ENCODE data around the gene AMPH. TPM values are rescaled to one million over a fixed set of nuclear protein-coding genes. Genes with fewer than 3 reads are reported as not detected.
"Not testable (repeated sequence)": the region's sequence is repeated elsewhere in the genome, so short reads cannot be mapped to it uniquely, and the experiment has no call there.

AMPH gene
- total RNA-seq, 6 donors from 2014 or later = 0.61 to 25.1 (median 2.5) TPM

DNA sequence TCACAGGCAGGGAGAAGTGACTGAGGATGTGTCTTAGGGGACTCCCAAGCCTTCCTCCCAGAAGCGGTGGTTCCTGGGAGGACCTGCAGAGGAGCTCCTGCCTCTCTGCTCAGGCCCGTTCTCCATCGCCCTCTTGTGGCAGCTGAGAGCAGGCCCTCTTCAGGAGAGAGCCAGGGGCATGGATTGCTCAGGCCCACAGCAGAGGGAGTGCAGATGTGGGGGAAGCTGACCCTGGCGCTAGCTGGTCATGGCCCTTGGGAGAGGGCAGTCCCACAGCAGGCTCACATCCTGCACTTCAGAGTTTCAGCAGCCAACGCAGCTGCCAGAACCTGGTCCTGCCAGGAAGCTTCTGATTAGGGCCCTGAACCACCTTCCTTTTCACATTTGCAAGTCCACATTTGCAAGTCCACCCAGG is 263.0 kb downstream of the AMPH start:
- Histone ChIP-seq H3K4me1 (peaks cover 12 to 26% (median 18%) of the 10 kb centered on the region in 4 donors), H3K27ac (peak overlapping the region in 3 of 4 donors; percentile 30 to 57 (median 51)), H3K36me3 (no peaks in the 10 kb centered on the region), H3K9me3 (no peaks in the 10 kb centered on the region), H3K27me3 (no peaks in the 10 kb centered on the region), H3K4me3 (no peak overlapping the region)
- 56% methylated on average over 5 of the region's 5 CpGs; no CpG with 5 or more reads in 1 of the 2 donors for WGBS, 2 donors
- TF ChIP-seq, protein P1, sequence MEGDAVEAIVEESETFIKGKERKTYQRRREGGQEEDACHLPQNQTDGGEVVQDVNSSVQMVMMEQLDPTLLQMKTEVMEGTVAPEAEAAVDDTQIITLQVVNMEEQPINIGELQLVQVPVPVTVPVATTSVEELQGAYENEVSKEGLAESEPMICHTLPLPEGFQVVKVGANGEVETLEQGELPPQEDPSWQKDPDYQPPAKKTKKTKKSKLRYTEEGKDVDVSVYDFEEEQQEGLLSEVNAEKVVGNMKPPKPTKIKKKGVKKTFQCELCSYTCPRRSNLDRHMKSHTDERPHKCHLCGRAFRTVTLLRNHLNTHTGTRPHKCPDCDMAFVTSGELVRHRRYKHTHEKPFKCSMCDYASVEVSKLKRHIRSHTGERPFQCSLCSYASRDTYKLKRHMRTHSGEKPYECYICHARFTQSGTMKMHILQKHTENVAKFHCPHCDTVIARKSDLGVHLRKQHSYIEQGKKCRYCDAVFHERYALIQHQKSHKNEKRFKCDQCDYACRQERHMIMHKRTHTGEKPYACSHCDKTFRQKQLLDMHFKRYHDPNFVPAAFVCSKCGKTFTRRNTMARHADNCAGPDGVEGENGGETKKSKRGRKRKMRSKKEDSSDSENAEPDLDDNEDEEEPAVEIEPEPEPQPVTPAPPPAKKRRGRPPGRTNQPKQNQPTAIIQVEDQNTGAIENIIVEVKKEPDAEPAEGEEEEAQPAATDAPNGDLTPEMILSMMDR (IDR thresholded peaks at IDR 0.05) = peak; percentile 48 to 74 (median 72)
- TF ChIP-seq EP300 (IDR thresholded peaks at IDR 0.05) (no peak), POLR2AphosphoS5 (IDR thresholded peaks at IDR 0.05) (peak in 1 of 2 donors; percentile 9), POLR2A (IDR thresholded peaks at IDR 0.05) (no peak)
- DNase-seq = peak; percentile 27 to 84
- peak; percentile 83 to 84 for ATAC-seq (ENCODE audit: low FRiP score in 2 of 2)

- no peaks in the 10 kb centered on the region for H3K27me3 ChIP-seq
- no peaks in the 10 kb centered on the region for H3K9me3 ChIP-seq
- no peaks in the 10 kb centered on the region for H3K36me3 ChIP-seq
- DNase-seq = no peak
- peak overlapping the region in 1 of 4 donors; percentile 51 for H3K27ac ChIP-seq
- ATAC-seq (ENCODE audit: low FRiP score in 2 of 2) = no peak
- no peak overlapping the region for H3K4me3 ChIP-seq
- WGBS, 2 donors = 75 to 96% methylated on average over 1 of the region's 1 CpG
- TF ChIP-seq EP300 (IDR thresholded peaks at IDR 0.05) (no peak), POLR2A (IDR thresholded peaks at IDR 0.05) (no peak), POLR2AphosphoS5 (IDR thresholded peaks at IDR 0.05) (no peak)
- TF ChIP-seq, protein P1 (IDR thresholded peaks at IDR 0.05) = no peak
- peaks cover 15 to 26% (median 18%) of the 10 kb centered on the region in 4 donors for H3K4me1 ChIP-seq
Observed at GRCh38 chr7:38367301-38367890, 263.8 kb downstream of the AMPH start.

GRCh38 chr7:38363379-38363778 is 267.8 kb downstream of the AMPH start:
- TF ChIP-seq, protein P1 (IDR thresholded peaks at IDR 0.05) = peak in 5 of 6 experiments; percentile 33 to 58 (median 43)
- ATAC-seq (ENCODE audit: low FRiP score in 2 of 2) (peak; percentile 56 to 59), DNase-seq (peak; percentile 54 to 56)
- H3K36me3 ChIP-seq, H3K9me3 ChIP-seq, H3K27me3 ChIP-seq: not testable (repeated sequence)
- Histone ChIP-seq H3K4me1 (peaks cover 6 to 18% (median 9%) of the 10 kb centered on the region in 4 donors), H3K27ac (peak overlapping the region in 1 of 4 donors; percentile 63), H3K4me3 (peak overlapping the region in 1 of 4 donors; percentile 8)
- 16 to 41% methylated on average over 3 of the region's 3 CpGs for WGBS, 2 donors

- H3K27me3 ChIP-seq; ATAC-seq (ENCODE audit: low FRiP score in 2 of 2); H3K4me3 ChIP-seq; H3K36me3 ChIP-seq; DNase-seq; H3K9me3 ChIP-seq: not testable (repeated sequence)
- 56 to 58% methylated on average over 10 of the region's 10 CpGs for WGBS, 2 donors
- Histone ChIP-seq H3K4me1 (peaks cover 0 to 13% (median 9%) of the 10 kb centered on the region in 4 donors), H3K27ac (peak overlapping the region in 2 of 4 donors; percentile 16 to 63)
Observed at GRCh38 chr7:38362611-38363237, 268.4 kb downstream of the AMPH start.

DNA sequence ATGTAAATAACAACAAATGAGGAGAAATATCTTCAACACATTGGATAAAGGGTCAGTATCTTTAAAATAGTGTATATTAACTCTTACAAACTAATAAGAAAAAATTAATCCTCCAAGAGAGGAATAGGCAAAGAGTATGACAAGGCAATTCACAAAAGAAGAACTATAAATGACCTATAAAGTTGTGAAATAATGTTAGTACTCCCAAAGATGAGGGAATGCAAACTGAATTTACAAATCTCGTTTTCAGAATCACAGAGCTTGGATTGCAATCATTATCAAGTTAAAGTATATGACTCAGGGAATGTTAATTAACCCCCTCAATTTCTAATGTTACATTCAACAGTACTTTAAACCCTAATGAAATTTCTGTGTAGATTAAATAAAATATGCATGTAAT is 270.4 kb downstream of the AMPH start:
- Histone ChIP-seq H3K9me3 (no peaks in the 10 kb centered on the region), H3K36me3 (no peaks in the 10 kb centered on the region), H3K27ac (no peak overlapping the region), H3K4me1 (peaks cover 0 to 11% (median 7%) of the 10 kb centered on the region in 4 donors), H3K27me3 (no peaks in the 10 kb centered on the region), H3K4me3 (no peak overlapping the region)
- TF ChIP-seq POLR2AphosphoS5 (IDR thresholded peaks at IDR 0.05) = no peak
- TF ChIP-seq, protein P1 (IDR thresholded peaks at IDR 0.05) = no peak
- no peak for TF ChIP-seq EP300 (IDR thresholded peaks at IDR 0.05)
- TF ChIP-seq POLR2A (IDR thresholded peaks at IDR 0.05) = no peak
- ATAC-seq (ENCODE audit: low FRiP score in 2 of 2) (no peak), DNase-seq (no peak)
- WGBS, 2 donors = 46 to 56% methylated on average over 1 of the region's 1 CpG

Data from upper lobe of left lung (tissue), 6 donors.